Measurements from ENCODE around the gene PPA2.
A peak's percentile ranks its signal among the peaks of the same experiment; 100 is the strongest.
"Not testable (repeated sequence)": the region's sequence is repeated elsewhere in the genome, so short reads cannot be mapped to it uniquely, and the experiment has no call there.

PPA2 gene

GRCh38 chr4:105471566-105472176 lies 2.2 kb downstream of the PPA2 start:
- DNase-seq (ENCODE audit: low read depth) = peak; percentile 63
- TF ChIP-seq CTCF (IDR thresholded peaks at IDR 0.05; ENCODE audit: low read depth, low read length, missing control alignments) = peak; percentile 68
- H3K4me3 ChIP-seq (ENCODE audit: low read depth, low read length) = peak overlapping the region; percentile 14
- in situ Hi-C loops (cut with HindIII; ENCODE audit: low sequenced_read_pairs) = no loop called here

GRCh38 chr4:105470766-105471165 lies 3.1 kb downstream of the PPA2 start:
- no peak for TF ChIP-seq CTCF (IDR thresholded peaks at IDR 0.05; ENCODE audit: low read depth, low read length, missing control alignments)
- no peak for DNase-seq (ENCODE audit: low read depth)
- in situ Hi-C loops (cut with HindIII; ENCODE audit: low sequenced_read_pairs) = no loop called here
- H3K4me3 ChIP-seq (ENCODE audit: low read depth, low read length) = no peak overlapping the region

- no peak overlapping the region for H3K4me3 ChIP-seq (ENCODE audit: low read depth, low read length)
- no peak for TF ChIP-seq CTCF (IDR thresholded peaks at IDR 0.05; ENCODE audit: low read depth, low read length, missing control alignments)
- in situ Hi-C loops (cut with HindIII; ENCODE audit: low sequenced_read_pairs) = no loop called here
- DNase-seq (ENCODE audit: low read depth) = no peak
Measured at GRCh38 chr4:105469736-105470135, 4.1 kb downstream of the PPA2 start.

GRCh38 chr4:105466580-105466979 lies 7.3 kb downstream of the PPA2 start:
- H3K4me3 ChIP-seq (ENCODE audit: low read depth, low read length) = no peak overlapping the region
- TF ChIP-seq CTCF (IDR thresholded peaks at IDR 0.05; ENCODE audit: low read depth, low read length, missing control alignments) = no peak
- in situ Hi-C loops (cut with HindIII; ENCODE audit: low sequenced_read_pairs) = no loop called here
- DNase-seq (ENCODE audit: low read depth) = no peak

- in situ Hi-C loops (cut with HindIII; ENCODE audit: low sequenced_read_pairs); H3K4me3 ChIP-seq (ENCODE audit: low read depth, low read length); DNase-seq (ENCODE audit: low read depth): not testable (repeated sequence)
Measured at GRCh38 chr4:105464563-105464962, 9.3 kb downstream of the PPA2 start.

- no peak for DNase-seq (ENCODE audit: low read depth)
- no peak for TF ChIP-seq CTCF (IDR thresholded peaks at IDR 0.05; ENCODE audit: low read depth, low read length, missing control alignments)
- H3K4me3 ChIP-seq (ENCODE audit: low read depth, low read length) = no peak overlapping the region
- in situ Hi-C loops (cut with HindIII; ENCODE audit: low sequenced_read_pairs) = no loop called here
Measured at GRCh38 chr4:105462576-105462975, 11.3 kb downstream of the PPA2 start.

- in situ Hi-C loops (cut with HindIII; ENCODE audit: low sequenced_read_pairs) = no loop called here
- DNase-seq (ENCODE audit: low read depth) = no peak
- H3K4me3 ChIP-seq (ENCODE audit: low read depth, low read length) = no peak overlapping the region
- no peak for TF ChIP-seq CTCF (IDR thresholded peaks at IDR 0.05; ENCODE audit: low read depth, low read length, missing control alignments)
Measured at GRCh38 chr4:105461621-105462382, 12.1 kb downstream of the PPA2 start.
